Loucy (cell line): ENCODE measurements around the gene PLXNA2.

Experiments used
- H2AFZ ChIP-seq: fragments of 200-600 bp; sonication (generic); 2 replicates; pipeline ENCODE4 v1.6.0; 2016; ENCODE audit warnings: antibody characterized with exemption, mild to moderate bottlenecking, low read length, moderate library complexity
- H3F3A ChIP-seq: fragments of 200-600 bp; 2 replicates; pipeline ENCODE4 v1.6.0; 2016; ENCODE audit warnings: antibody characterized with exemption, low read depth, mild to moderate bottlenecking
- H3K27me3 ChIP-seq: fragments of 200-600 bp; sonication (generic); 2 replicates; pipeline ENCODE4 v1.6.1; 2014; ENCODE audit warnings: low read length, mild to moderate bottlenecking; ENCODE audit not compliant: insufficient read depth, poor library complexity, severe bottlenecking
- H3K36me3 ChIP-seq: fragments of 200-600 bp; sonication (generic); 2 replicates; pipeline ENCODE4 v1.6.1; 2016; ENCODE audit warnings: low read length; ENCODE audit not compliant: insufficient read depth
- H3K4me1 ChIP-seq: fragments of 200-600 bp; sonication (generic); 2 replicates; pipeline ENCODE4 v1.5.1; 2014; ENCODE audit warnings: low read length, mild to moderate bottlenecking; ENCODE audit not compliant: insufficient read depth, poor library complexity, severe bottlenecking
- H3K4me2 ChIP-seq: fragments of 200-600 bp; sonication (generic); 2 replicates; pipeline ENCODE4 v1.6.0; 2014; ENCODE audit warnings: antibody characterized with exemption, low read length, low read depth, mild to moderate bottlenecking; ENCODE audit not compliant: poor library complexity, severe bottlenecking
- H3K4me3 ChIP-seq: fragments of 200-600 bp; sonication (generic); 2 replicates; pipeline ENCODE4 v1.5.1; 2014; ENCODE audit warnings: low read length, mild to moderate bottlenecking, mixed read lengths; ENCODE audit not compliant: poor library complexity, severe bottlenecking
- H3K79me2 ChIP-seq: fragments of 200-600 bp; sonication (generic); 2 replicates; pipeline ENCODE4 v1.6.1; 2014; ENCODE audit warnings: low read length; ENCODE audit not compliant: insufficient read depth
- H3K9ac ChIP-seq: fragments of 200-600 bp; sonication (generic); 2 replicates; pipeline ENCODE4 v1.6.0; 2014; ENCODE audit warnings: mild to moderate bottlenecking, low read depth, low read length, moderate library complexity; ENCODE audit not compliant: poor library complexity, severe bottlenecking
- H3K9me2 ChIP-seq: fragments of 200-600 bp; sonication (generic); replicated peaks from 2 replicates; pipeline ENCODE4 v1.6.1; 2016; ENCODE audit warnings: low read depth, low read length, mixed read lengths
- H3K9me3 ChIP-seq: fragments of 200-600 bp; sonication (generic); 2 replicates; pipeline ENCODE4 v1.6.1; 2014; ENCODE audit warnings: mild to moderate bottlenecking, antibody characterized with exemption, low read length, low read depth; ENCODE audit not compliant: insufficient read depth
- H4K20me1 ChIP-seq: fragments of 200-600 bp; sonication (generic); 2 replicates; pipeline ENCODE4 v1.6.0; 2014; ENCODE audit warnings: antibody characterized with exemption, low read length, mild to moderate bottlenecking; ENCODE audit not compliant: insufficient read depth, poor library complexity, severe bottlenecking
- EZH2phosphoT487 ChIP-seq: fragments of 200-600 bp; IDR thresholded peaks from 2 replicates; pipeline ENCODE4 v1.6.1; 2018; ENCODE audit warnings: antibody characterized with exemption, mild to moderate bottlenecking, moderate library complexity, borderline replicate concordance
- TF ChIP-seq, protein P1 (sequence below): fragments of 200-600 bp; sonication (generic); conservative IDR thresholded peaks from 2 replicates; pipeline ENCODE4 v1.5.1; 2014; ENCODE audit warnings: mild to moderate bottlenecking, antibody characterized with exemption, low read length

Gene PLXNA2

GRCh38 chr1:208084220-208084619 lies 160.0 kb downstream of the PLXNA2 start:
- Histone ChIP-seq H3K9me2 (no peaks in the 10 kb centered on the region), H3K9ac (no peak overlapping the region), H4K20me1 (no peaks in the 10 kb centered on the region), H3K9me3 (no peaks in the 10 kb centered on the region), H2AFZ (no peak overlapping the region), H3K27me3 (no peaks in the 10 kb centered on the region), H3K4me3 (no peak overlapping the region), H3K79me2 (no peaks in the 10 kb centered on the region), H3K4me1 (peaks cover 15% of the 10 kb centered on the region), H3K36me3 (no peaks in the 10 kb centered on the region), H3F3A (no peaks in the 10 kb centered on the region), H3K4me2 (no peak overlapping the region)
- TF ChIP-seq EZH2phosphoT487: no peak
- TF ChIP-seq, protein P1, sequence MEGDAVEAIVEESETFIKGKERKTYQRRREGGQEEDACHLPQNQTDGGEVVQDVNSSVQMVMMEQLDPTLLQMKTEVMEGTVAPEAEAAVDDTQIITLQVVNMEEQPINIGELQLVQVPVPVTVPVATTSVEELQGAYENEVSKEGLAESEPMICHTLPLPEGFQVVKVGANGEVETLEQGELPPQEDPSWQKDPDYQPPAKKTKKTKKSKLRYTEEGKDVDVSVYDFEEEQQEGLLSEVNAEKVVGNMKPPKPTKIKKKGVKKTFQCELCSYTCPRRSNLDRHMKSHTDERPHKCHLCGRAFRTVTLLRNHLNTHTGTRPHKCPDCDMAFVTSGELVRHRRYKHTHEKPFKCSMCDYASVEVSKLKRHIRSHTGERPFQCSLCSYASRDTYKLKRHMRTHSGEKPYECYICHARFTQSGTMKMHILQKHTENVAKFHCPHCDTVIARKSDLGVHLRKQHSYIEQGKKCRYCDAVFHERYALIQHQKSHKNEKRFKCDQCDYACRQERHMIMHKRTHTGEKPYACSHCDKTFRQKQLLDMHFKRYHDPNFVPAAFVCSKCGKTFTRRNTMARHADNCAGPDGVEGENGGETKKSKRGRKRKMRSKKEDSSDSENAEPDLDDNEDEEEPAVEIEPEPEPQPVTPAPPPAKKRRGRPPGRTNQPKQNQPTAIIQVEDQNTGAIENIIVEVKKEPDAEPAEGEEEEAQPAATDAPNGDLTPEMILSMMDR: no peak

- Histone ChIP-seq H3K36me3 (no peaks in the 10 kb centered on the region), H3K9me3 (no peaks in the 10 kb centered on the region), H3K4me2 (no peak overlapping the region), H4K20me1 (no peaks in the 10 kb centered on the region), H3K79me2 (no peaks in the 10 kb centered on the region), H3K9me2 (no peaks in the 10 kb centered on the region), H3K27me3 (no peaks in the 10 kb centered on the region), H3F3A (no peaks in the 10 kb centered on the region), H2AFZ (no peak overlapping the region), H3K4me3 (no peak overlapping the region), H3K4me1 (peaks cover 15% of the 10 kb centered on the region), H3K9ac (no peak overlapping the region)
- TF ChIP-seq EZH2phosphoT487: no peak
- TF ChIP-seq, protein P1: no peak
Measured at GRCh38 chr1:208083715-208084085, 160.5 kb downstream of the PLXNA2 start.

DNA sequence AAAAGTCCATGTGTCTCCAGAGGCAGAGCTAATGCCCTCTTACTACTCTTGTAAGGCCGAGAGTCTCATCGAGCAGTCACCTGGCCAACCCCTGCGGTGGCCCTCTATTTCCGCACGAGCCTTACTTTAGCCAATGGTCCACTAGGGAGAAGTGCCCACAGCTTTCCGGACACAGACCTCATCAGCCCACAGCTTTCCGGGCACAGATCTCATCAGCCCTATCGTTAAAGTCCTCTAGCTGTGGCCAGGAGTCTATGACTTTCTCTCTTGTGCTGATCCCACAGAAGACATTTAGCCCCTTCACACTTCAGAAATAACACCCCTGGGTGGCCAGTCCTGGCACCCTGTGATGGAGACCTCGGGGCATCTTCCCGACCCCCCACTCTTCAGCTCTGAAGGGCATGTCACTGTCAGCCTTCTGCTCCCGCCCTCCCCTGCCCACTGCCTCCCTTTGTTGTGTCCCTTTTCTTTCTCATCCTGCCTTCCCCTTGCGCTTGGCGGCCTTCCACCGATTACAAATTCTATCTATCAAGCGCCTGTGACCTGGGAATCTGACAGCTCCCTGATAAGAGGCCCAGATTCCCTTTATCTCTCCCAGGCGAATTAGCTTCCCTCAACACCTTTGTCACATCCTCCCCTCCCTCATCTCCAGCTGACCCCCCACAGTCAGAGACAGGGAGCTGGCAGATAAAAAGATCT lies 161.0 kb downstream of the PLXNA2 start:
- Histone ChIP-seq H3K4me1 (peaks cover 15% of the 10 kb centered on the region), H3K4me3 (no peak overlapping the region), H4K20me1 (no peaks in the 10 kb centered on the region), H3K4me2 (no peak overlapping the region), H3K9ac (no peak overlapping the region), H3K9me3 (no peaks in the 10 kb centered on the region), H3K27me3 (no peaks in the 10 kb centered on the region), H3K9me2 (no peaks in the 10 kb centered on the region), H3K79me2 (no peaks in the 10 kb centered on the region), H3F3A (no peaks in the 10 kb centered on the region), H2AFZ (no peak overlapping the region), H3K36me3 (no peaks in the 10 kb centered on the region)
- TF ChIP-seq, protein P1: no peak
